Peyer's patch (tissue), 4 donors: ENCODE measurements around the gene PRR20A. TPM values are rescaled to one million over a fixed set of nuclear protein-coding genes. Genes with fewer than 3 reads are reported as not detected.
"Not testable (repeated sequence)": the region's sequence is repeated elsewhere in the genome, so short reads cannot be mapped to it uniquely, and the experiment has no call there.

Experiments
- DNase-seq, 3 donors: peaks; one replicate each; pipeline ENCODE4 v3.0.0-alpha.2; 2017 to 2019
- H3K27ac ChIP-seq, 4 donors: fragments of 200-600 bp; sonication (generic); one replicate each; pipeline ENCODE4 v1.5.1; 2016 to 2019
- H3K27me3 ChIP-seq, 2 donors: fragments of 200-600 bp; sonication (generic); one replicate each; pipeline ENCODE4 v1.5.1; 2019
- H3K36me3 ChIP-seq, 3 donors: fragments of 200-600 bp; sonication (generic); one replicate each; pipeline ENCODE4 v1.5.1; 2016 to 2019
- H3K4me1 ChIP-seq, 4 donors: fragments of 200-600 bp; sonication (generic); one replicate each; pipeline ENCODE4 v1.5.1; 2016 to 2019
- H3K4me3 ChIP-seq, 4 donors: fragments of 200-600 bp; sonication (generic); 1 replicate in 3 of 4; 2 replicates in 1 of 4; pipeline ENCODE4 v1.5.1; 2016 to 2019; ENCODE audit warnings: mild to moderate bottlenecking in 1 of 4
- H3K9me3 ChIP-seq, 4 donors: fragments of 200-600 bp; sonication (generic); one replicate each; pipeline ENCODE4 v1.5.1; 2016 to 2019; ENCODE audit warnings: mild to moderate bottlenecking in 1 of 4
- POLR2A ChIP-seq, 2 donors: fragments of 450-650 bp; IDR thresholded peaks; one replicate each; pipeline ENCODE4 v1.5.1; 2017; ENCODE audit warnings: antibody characterized with exemption in 2 of 2, mild to moderate bottlenecking in 2 of 2, moderate library complexity in 2 of 2
- total RNA-seq, 4 donors: library from RNA; depleted of rRNA; stranded (reverse); fragments of >200 nt; gene quantifications; one replicate each; pipeline ENCODE4 v1.1.0, GENCODE V29; 2016
- TF ChIP-seq, protein P1 (sequence below), 6 experiments: fragments of 450-650 bp in 4 of 6; fragments of 200-600 bp in 2 of 6; sonication (generic) in 1 of 6; IDR thresholded peaks; one replicate each; pipeline ENCODE4 v1.5.1; 2017 to 2019; ENCODE audit warnings: antibody characterized with exemption in 6 of 6, mild to moderate bottlenecking in 3 of 6, moderate library complexity in 1 of 6

PRR20A gene
- not detected for total RNA-seq

DNA sequence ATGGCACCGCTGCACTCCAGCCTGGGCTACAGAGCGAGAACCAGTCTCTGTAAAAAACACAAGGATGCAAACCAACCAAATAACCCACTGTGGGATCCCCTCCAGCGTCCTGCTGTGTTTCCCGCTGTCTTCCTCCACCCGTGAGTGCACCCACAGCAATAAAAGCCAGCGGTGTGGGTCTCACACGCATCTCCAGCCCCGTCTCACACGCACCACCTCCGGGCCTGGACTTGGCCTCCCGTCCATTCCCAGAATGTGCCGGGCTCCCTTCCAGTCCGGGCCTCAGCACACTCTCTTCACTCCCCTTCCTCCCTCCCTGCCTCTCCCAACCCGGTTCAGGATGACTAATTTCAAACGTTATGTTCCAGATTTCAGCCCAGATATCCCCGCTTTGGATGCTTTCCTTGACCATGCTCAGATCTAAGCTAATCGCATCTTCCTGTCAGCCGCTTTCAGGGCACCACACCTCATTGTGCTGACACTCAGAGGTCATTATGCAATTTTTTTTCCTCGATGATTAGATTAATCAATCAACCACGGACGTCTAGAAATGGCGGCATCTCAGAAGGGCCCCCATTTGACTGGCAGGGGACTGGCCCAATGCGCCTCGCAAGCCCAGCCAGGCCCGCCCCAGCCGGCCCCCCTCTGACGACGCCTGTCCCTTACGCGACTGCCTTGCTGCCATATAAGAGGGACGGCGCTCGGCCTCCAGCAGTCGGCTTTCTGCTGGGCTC is at the start of gene PRR20A:
Gene PRR20A (plus strand): TSS at position 684 of the 734 bp plus-strand sequence. CDS start 387 bp downstream, outside the sequence.
- H3K9me3 ChIP-seq, H3K36me3 ChIP-seq, H3K27me3 ChIP-seq, H3K27ac ChIP-seq, DNase-seq, H3K4me3 ChIP-seq, H3K4me1 ChIP-seq: not testable (repeated sequence)

DNA sequence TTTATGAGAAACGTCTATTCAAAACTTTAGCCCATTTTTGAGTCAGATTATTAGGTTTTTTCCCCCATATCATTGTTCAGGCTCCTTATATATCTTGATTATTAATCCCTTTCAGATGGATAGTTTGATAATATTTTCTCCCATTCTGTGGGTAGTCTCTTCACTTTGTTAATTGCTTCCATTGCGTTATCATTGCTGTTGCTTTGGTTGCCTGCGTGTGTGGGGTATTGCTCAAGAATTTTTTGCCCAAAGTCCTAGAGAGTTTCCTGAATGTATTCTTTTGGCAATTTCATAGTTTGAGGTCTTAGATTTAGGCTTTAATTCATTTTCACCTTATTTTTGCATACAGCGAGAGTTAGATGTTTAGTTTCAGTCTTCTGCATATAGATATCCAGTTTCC is 25.8 kb upstream of the PRR20A start:
- Histone ChIP-seq H3K4me1 (no peaks in the 10 kb centered on the region), H3K27ac (no peak overlapping the region), H3K4me3 (no peak overlapping the region), H3K36me3 (no peaks in the 10 kb centered on the region), H3K27me3 (no peaks in the 10 kb centered on the region), H3K9me3 (no peaks in the 10 kb centered on the region)
- no peak for DNase-seq
- TF ChIP-seq, protein P1, sequence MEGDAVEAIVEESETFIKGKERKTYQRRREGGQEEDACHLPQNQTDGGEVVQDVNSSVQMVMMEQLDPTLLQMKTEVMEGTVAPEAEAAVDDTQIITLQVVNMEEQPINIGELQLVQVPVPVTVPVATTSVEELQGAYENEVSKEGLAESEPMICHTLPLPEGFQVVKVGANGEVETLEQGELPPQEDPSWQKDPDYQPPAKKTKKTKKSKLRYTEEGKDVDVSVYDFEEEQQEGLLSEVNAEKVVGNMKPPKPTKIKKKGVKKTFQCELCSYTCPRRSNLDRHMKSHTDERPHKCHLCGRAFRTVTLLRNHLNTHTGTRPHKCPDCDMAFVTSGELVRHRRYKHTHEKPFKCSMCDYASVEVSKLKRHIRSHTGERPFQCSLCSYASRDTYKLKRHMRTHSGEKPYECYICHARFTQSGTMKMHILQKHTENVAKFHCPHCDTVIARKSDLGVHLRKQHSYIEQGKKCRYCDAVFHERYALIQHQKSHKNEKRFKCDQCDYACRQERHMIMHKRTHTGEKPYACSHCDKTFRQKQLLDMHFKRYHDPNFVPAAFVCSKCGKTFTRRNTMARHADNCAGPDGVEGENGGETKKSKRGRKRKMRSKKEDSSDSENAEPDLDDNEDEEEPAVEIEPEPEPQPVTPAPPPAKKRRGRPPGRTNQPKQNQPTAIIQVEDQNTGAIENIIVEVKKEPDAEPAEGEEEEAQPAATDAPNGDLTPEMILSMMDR (IDR thresholded peaks at IDR 0.05) = no peak

DNA sequence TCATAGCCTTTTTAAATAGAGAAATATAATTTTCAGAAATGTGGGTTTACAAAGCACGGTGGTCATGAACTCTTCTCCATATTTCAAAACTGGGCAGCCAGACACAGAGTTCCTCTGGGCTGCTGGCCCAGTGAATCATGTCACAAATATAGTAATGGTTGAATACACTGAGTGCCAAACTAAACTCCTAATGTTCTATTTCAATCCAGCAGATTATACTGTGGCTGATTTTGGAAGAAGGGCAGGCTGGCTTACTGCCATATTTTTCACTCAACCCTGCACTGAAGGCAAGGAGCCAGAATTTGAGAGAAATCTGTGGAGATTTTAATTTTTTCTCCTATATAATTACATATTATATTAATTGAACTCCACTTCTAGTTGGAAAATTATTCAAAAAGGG is 17.0 kb upstream of the PRR20A start:
- Histone ChIP-seq H3K9me3 (no peaks in the 10 kb centered on the region), H3K4me1 (no peaks in the 10 kb centered on the region), H3K4me3 (no peak overlapping the region), H3K27me3 (no peaks in the 10 kb centered on the region), H3K36me3 (no peaks in the 10 kb centered on the region), H3K27ac (no peak overlapping the region)
- DNase-seq = no peak
- no peak for TF ChIP-seq POLR2A (IDR thresholded peaks at IDR 0.05)
- TF ChIP-seq, protein P1 (IDR thresholded peaks at IDR 0.05) = no peak

DNA sequence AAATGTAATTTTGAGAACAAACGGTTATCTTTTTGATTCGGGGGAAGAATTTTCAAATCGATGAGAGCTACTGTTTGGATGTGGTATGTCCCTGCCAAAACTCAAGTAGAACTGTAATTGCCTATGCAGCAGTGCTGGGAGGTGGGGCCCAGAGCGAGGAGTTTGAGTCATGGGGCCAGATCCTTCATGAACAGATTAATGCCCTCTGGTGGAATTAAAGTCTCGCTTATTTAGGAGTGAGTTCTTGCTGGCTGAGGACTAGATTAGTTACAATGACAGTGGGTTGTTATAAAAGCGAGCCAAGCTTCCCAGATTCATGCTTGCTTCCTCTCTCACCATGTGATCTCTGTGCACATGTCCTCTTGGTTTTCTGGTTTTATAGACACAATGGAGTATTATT is 11.8 kb upstream of the PRR20A start:
- no peaks in the 10 kb centered on the region for H3K9me3 ChIP-seq
- no peak for DNase-seq
- no peaks in the 10 kb centered on the region for H3K27me3 ChIP-seq
- no peak overlapping the region for H3K4me3 ChIP-seq
- H3K4me1 ChIP-seq = no peaks in the 10 kb centered on the region
- TF ChIP-seq, protein P1 (IDR thresholded peaks at IDR 0.05) = no peak
- TF ChIP-seq POLR2A (IDR thresholded peaks at IDR 0.05) = no peak
- H3K27ac ChIP-seq = no peak overlapping the region
- no peaks in the 10 kb centered on the region for H3K36me3 ChIP-seq

DNA sequence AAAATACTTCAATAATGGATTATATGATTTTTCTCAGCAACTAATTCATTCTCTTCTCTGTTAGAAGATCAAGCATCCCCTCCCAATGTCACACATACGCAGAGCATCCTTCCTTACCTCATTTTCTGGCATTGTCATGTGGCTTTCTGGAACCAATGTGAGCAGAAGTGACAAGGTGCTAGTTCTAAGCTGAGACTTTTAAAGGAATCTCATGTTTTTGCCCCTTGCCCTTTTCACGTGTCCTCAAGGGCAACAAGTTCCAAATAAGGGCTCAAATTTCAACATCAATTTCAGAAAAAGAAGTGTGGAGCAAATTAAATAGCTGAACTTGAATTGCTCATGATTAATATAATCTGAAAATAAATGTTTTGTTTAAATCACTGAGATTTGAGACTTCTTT is 4.6 kb upstream of the PRR20A start:
- no peaks in the 10 kb centered on the region for H3K9me3 ChIP-seq
- no peak for TF ChIP-seq POLR2A (IDR thresholded peaks at IDR 0.05)
- TF ChIP-seq, protein P1 (IDR thresholded peaks at IDR 0.05) = no peak
- no peak overlapping the region for H3K4me3 ChIP-seq
- DNase-seq = no peak
- no peak overlapping the region for H3K27ac ChIP-seq
- H3K4me1 ChIP-seq = no peaks in the 10 kb centered on the region
- H3K27me3 ChIP-seq = no peaks in the 10 kb centered on the region
- no peaks in the 10 kb centered on the region for H3K36me3 ChIP-seq

DNA sequence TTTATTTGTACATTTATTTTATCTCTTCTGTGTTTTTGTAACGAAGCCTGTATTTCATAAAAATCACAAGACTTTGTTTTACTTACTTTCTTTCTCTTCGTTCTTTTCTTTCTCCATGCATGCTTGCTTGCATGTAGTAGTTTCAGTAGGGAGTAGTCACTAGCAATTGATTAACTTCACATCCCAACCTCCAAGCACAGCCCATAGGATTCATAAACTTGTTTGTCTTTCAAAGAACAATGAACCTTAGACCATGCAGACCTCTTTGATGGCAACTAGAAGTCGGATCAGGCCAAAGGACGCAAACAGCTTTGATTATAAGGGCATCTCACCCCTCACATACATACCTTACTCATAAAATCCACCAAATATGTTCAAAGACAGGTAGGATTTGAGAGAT is 3.1 kb upstream of the PRR20A start:
- no peak for DNase-seq
- no peaks in the 10 kb centered on the region for H3K27me3 ChIP-seq
- no peak overlapping the region for H3K4me3 ChIP-seq
- no peak overlapping the region for H3K27ac ChIP-seq
- no peak for TF ChIP-seq POLR2A (IDR thresholded peaks at IDR 0.05)
- TF ChIP-seq, protein P1 (IDR thresholded peaks at IDR 0.05) = no peak
- no peaks in the 10 kb centered on the region for H3K36me3 ChIP-seq
- H3K4me1 ChIP-seq = no peaks in the 10 kb centered on the region
- H3K9me3 ChIP-seq = no peaks in the 10 kb centered on the region
